Activated CD8-positive, alpha-beta memory T cell treated with anti-CD3 and anti-CD28 coated beads, Interleukin-2, amount 10 ng/mL, durations not matched to agents 7 days and 5 days (primary cell): Measurements from ENCODE around the gene KCNQ2. TPM values are rescaled to one million over a fixed set of nuclear protein-coding genes. Genes with fewer than 3 reads are reported as not detected.

Experiments used
- ATAC-seq: fragments of 150-1000 bp; cut with Tn5 transposase; one replicate; pipeline ENCODE4 v1.10.0; 2021; ENCODE audit warnings: moderate library complexity
- CTCF ChIA-PET: fragments of 350-600 bp; sonication (Branson Sonifier 250); formaldehyde crosslinking; loops from one replicate; lab custom pipeline; 2021; ENCODE audit warnings: antibody characterized with exemption; lab: Charles Lee
- DNase-seq: peaks from one replicate; pipeline ENCODE4 v3.0.0-alpha.2; 2020
- H3K27ac Mint-ChIP-seq: one replicate; pipeline ENCODE4 v1.8.0; 2021; ENCODE audit warnings: mild to moderate bottlenecking, mixed read lengths
- H3K27me3 Mint-ChIP-seq: one replicate; pipeline ENCODE4 v1.8.0; 2021; ENCODE audit warnings: mixed read lengths
- H3K36me3 Mint-ChIP-seq: one replicate; pipeline ENCODE4 v1.8.0; 2021; ENCODE audit warnings: mild to moderate bottlenecking, mixed read lengths
- H3K4me1 Mint-ChIP-seq: one replicate; pipeline ENCODE4 v1.8.0; 2021; ENCODE audit warnings: mixed read lengths
- H3K4me3 Mint-ChIP-seq: one replicate; pipeline ENCODE4 v1.8.0; 2021; ENCODE audit warnings: mild to moderate bottlenecking, moderate library complexity, mixed read lengths
- H3K9me3 Mint-ChIP-seq: one replicate; pipeline ENCODE4 v1.8.0; 2022; ENCODE audit warnings: low read depth, mixed read lengths
- total RNA-seq, 2 experiments: library from RNA; stranded (reverse); gene quantifications; one replicate each; pipeline ENCODE4 v1.2.3, GENCODE V29; 2021

KCNQ2 gene
- total RNA-seq, 2 experiments from 2014 or later = 0.05 TPM; not detected in 1

GRCh38 chr20:63467294-63468083 is 5.0 kb downstream of the KCNQ2 start:
- Mint-ChIP-seq H3K4me1 (no peaks in the 10 kb centered on the region), H3K4me3 (no peak overlapping the region), H3K27me3 (peaks cover 14% of the 10 kb centered on the region), H3K9me3 (no peaks in the 10 kb centered on the region), H3K36me3 (no peaks in the 10 kb centered on the region), H3K27ac (no peak overlapping the region)
- DNase-seq (no peak), ATAC-seq (no peak)
- CTCF ChIA-PET = no interaction called here

GRCh38 chr20:63466861-63467260 is 5.6 kb downstream of the KCNQ2 start:
- no peaks in the 10 kb centered on the region for H3K9me3 Mint-ChIP-seq
- ATAC-seq (no peak), DNase-seq (no peak)
- no peak overlapping the region for H3K27ac Mint-ChIP-seq
- peaks cover 15% of the 10 kb centered on the region for H3K27me3 Mint-ChIP-seq
- no peak overlapping the region for H3K4me3 Mint-ChIP-seq
- CTCF ChIA-PET = no interaction called here
- no peaks in the 10 kb centered on the region for H3K36me3 Mint-ChIP-seq
- no peaks in the 10 kb centered on the region for H3K4me1 Mint-ChIP-seq

- peaks cover 15% of the 10 kb centered on the region for H3K27me3 Mint-ChIP-seq
- no peaks in the 10 kb centered on the region for H3K4me1 Mint-ChIP-seq
- DNase-seq (no peak), ATAC-seq (no peak)
- CTCF ChIA-PET = no interaction called here
- no peak overlapping the region for H3K4me3 Mint-ChIP-seq
- H3K27ac Mint-ChIP-seq = no peak overlapping the region
- no peaks in the 10 kb centered on the region for H3K36me3 Mint-ChIP-seq
- no peaks in the 10 kb centered on the region for H3K9me3 Mint-ChIP-seq
Measured at GRCh38 chr20:63466250-63466825, 6.1 kb downstream of the KCNQ2 start.

GRCh38 chr20:63465380-63466249 is 6.8 kb downstream of the KCNQ2 start:
- no peak for DNase-seq
- ATAC-seq = no peak
- Mint-ChIP-seq H3K27me3 (peaks cover 12% of the 10 kb centered on the region), H3K4me1 (no peaks in the 10 kb centered on the region), H3K9me3 (no peaks in the 10 kb centered on the region), H3K27ac (no peak overlapping the region), H3K4me3 (no peak overlapping the region), H3K36me3 (no peaks in the 10 kb centered on the region)
- CTCF ChIA-PET = interaction anchor here (1.2 kb wide), 1 partner anchor 720 kb away, joined by 3 read pairs; no protein-coding TSS in a partner anchor

GRCh38 chr20:63464289-63464635 is 8.2 kb downstream of the KCNQ2 start:
- H3K9me3 Mint-ChIP-seq = no peaks in the 10 kb centered on the region
- H3K4me3 Mint-ChIP-seq = no peak overlapping the region
- ATAC-seq (no peak), DNase-seq (no peak)
- H3K27me3 Mint-ChIP-seq = peaks cover 7% of the 10 kb centered on the region
- H3K27ac Mint-ChIP-seq = no peak overlapping the region
- no peaks in the 10 kb centered on the region for H3K36me3 Mint-ChIP-seq
- no peaks in the 10 kb centered on the region for H3K4me1 Mint-ChIP-seq
- CTCF ChIA-PET = no interaction called here

GRCh38 chr20:63463400-63464288 is 8.8 kb downstream of the KCNQ2 start:
- no peak for DNase-seq
- no peak for ATAC-seq
- no peaks in the 10 kb centered on the region for H3K36me3 Mint-ChIP-seq

GRCh38 chr20:63462244-63462643 is 10.2 kb downstream of the KCNQ2 start:
- ATAC-seq = no peak
- DNase-seq = no peak
- Mint-ChIP-seq H3K4me1 (no peaks in the 10 kb centered on the region), H3K4me3 (no peak overlapping the region), H3K27ac (no peak overlapping the region), H3K36me3 (no peaks in the 10 kb centered on the region), H3K27me3 (peaks cover 7% of the 10 kb centered on the region), H3K9me3 (no peaks in the 10 kb centered on the region)
- CTCF ChIA-PET = no interaction called here

More at GRCh38 chr20:63463400-63464288, 8.8 kb downstream of the KCNQ2 start:
- no peaks in the 10 kb centered on the region for H3K4me1 Mint-ChIP-seq
- no peaks in the 10 kb centered on the region for H3K9me3 Mint-ChIP-seq
- no peak overlapping the region for H3K4me3 Mint-ChIP-seq
- CTCF ChIA-PET = no interaction called here
- H3K27ac Mint-ChIP-seq = no peak overlapping the region
- peaks cover 7% of the 10 kb centered on the region for H3K27me3 Mint-ChIP-seq

- no peak overlapping the region for H3K4me3 Mint-ChIP-seq
- H3K27ac Mint-ChIP-seq = no peak overlapping the region
- CTCF ChIA-PET = no interaction called here
- ATAC-seq (no peak), DNase-seq (no peak)
- peaks cover 7% of the 10 kb centered on the region for H3K27me3 Mint-ChIP-seq
- no peaks in the 10 kb centered on the region for H3K9me3 Mint-ChIP-seq
- H3K36me3 Mint-ChIP-seq = no peaks in the 10 kb centered on the region
- H3K4me1 Mint-ChIP-seq = no peaks in the 10 kb centered on the region
Measured at GRCh38 chr20:63461104-63461763, 11.2 kb downstream of the KCNQ2 start.

GRCh38 chr20:63459070-63459380 is 13.4 kb downstream of the KCNQ2 start:
- CTCF ChIA-PET = no interaction called here
- Mint-ChIP-seq H3K27ac (no peak overlapping the region), H3K27me3 (peaks cover 16% of the 10 kb centered on the region), H3K4me3 (no peak overlapping the region), H3K36me3 (no peaks in the 10 kb centered on the region), H3K9me3 (no peaks in the 10 kb centered on the region), H3K4me1 (no peaks in the 10 kb centered on the region)
- DNase-seq (no peak), ATAC-seq (no peak)

GRCh38 chr20:63458170-63459069 is 14.0 kb downstream of the KCNQ2 start:
- Mint-ChIP-seq H3K9me3 (no peaks in the 10 kb centered on the region), H3K4me3 (no peak overlapping the region), H3K27ac (no peak overlapping the region), H3K36me3 (no peaks in the 10 kb centered on the region), H3K27me3 (peaks cover 18% of the 10 kb centered on the region), H3K4me1 (no peaks in the 10 kb centered on the region)
- no peak for ATAC-seq
- CTCF ChIA-PET = no interaction called here
- no peak for DNase-seq

- DNase-seq (no peak), ATAC-seq (no peak)
- no peaks in the 10 kb centered on the region for H3K4me1 Mint-ChIP-seq
- CTCF ChIA-PET = no interaction called here
- H3K9me3 Mint-ChIP-seq = no peaks in the 10 kb centered on the region
- H3K27me3 Mint-ChIP-seq = peaks cover 20% of the 10 kb centered on the region
- no peak overlapping the region for H3K27ac Mint-ChIP-seq
- no peak overlapping the region for H3K4me3 Mint-ChIP-seq
- H3K36me3 Mint-ChIP-seq = no peaks in the 10 kb centered on the region
Measured at GRCh38 chr20:63457737-63458136, 14.7 kb downstream of the KCNQ2 start.
